Keratinocyte (primary cell): ENCODE measurements around the gene AUH. TPM values are rescaled to one million over a fixed set of nuclear protein-coding genes. Genes with fewer than 3 reads are reported as not detected.
"Not testable (repeated sequence)": the region's sequence is repeated elsewhere in the genome, so short reads cannot be mapped to it uniquely, and the experiment has no call there.

Source experiments
- DNase-seq: peaks from one replicate; pipeline ENCODE4 v3.0.0-alpha.2; 2011; ENCODE audit warnings: low read depth, missing footprints, low spot score
- FAIRE-seq: peaks from 2 replicates; lab custom pipeline; 2011; peaks lifted over from hg19 to GRCh38; lab: Jason Lieb, UNC
- H2AFZ ChIP-seq: 2 replicates; pipeline ENCODE4 v1.6.0; 2012; ENCODE audit warnings: low read length, control low read depth, inconsistent platforms; ENCODE audit not compliant: control insufficient read depth
- H3K27ac ChIP-seq: 2 replicates; pipeline ENCODE4 v1.5.1; 2011; ENCODE audit warnings: low read length; ENCODE audit not compliant: control insufficient read depth, insufficient read depth
- H3K27me3 ChIP-seq: 3 replicates; pipeline ENCODE4 v1.6.0; 2011; ENCODE audit warnings: low read length; ENCODE audit not compliant: control insufficient read depth, insufficient read depth; ENCODE audit errors: extremely low read depth
- H3K36me3 ChIP-seq, 2 experiments: 2 replicates in 1 of 2; 3 replicates in 1 of 2; pipeline ENCODE4 v1.5.1; 2011; ENCODE audit warnings: low read length in 2 of 2, mild to moderate bottlenecking in 1 of 2; ENCODE audit not compliant: control insufficient read depth in 2 of 2, insufficient read depth in 2 of 2; ENCODE audit errors: extremely low read depth in 1 of 2
- H3K4me1 ChIP-seq: 3 replicates; pipeline ENCODE4 v1.5.1; 2011; ENCODE audit warnings: low read length; ENCODE audit not compliant: control insufficient read depth, insufficient read depth; ENCODE audit errors: extremely low read depth
- H3K4me2 ChIP-seq: 3 replicates; pipeline ENCODE4 v1.6.0; 2011; ENCODE audit warnings: low read depth, low read length; ENCODE audit not compliant: control insufficient read depth, insufficient read depth; ENCODE audit errors: extremely low read depth
- H3K4me3 ChIP-seq, 3 experiments: fragments of 200-600 bp in 1 of 3; sonication (generic) in 1 of 3; 2 replicates in 2 of 3; 3 replicates in 1 of 3; pipeline ENCODE4 v1.5.1; 2011 to 2016; ENCODE audit warnings: low read length in 3 of 3, mild to moderate bottlenecking in 3 of 3, control low read depth in 2 of 3, inconsistent platforms in 1 of 3, low read depth in 1 of 3, mixed read lengths in 1 of 3, mixed run types in 1 of 3, moderate library complexity in 1 of 3; ENCODE audit not compliant: control insufficient read depth in 2 of 3, insufficient read depth in 2 of 3; ENCODE audit errors: extremely low read depth in 1 of 3
- H3K79me2 ChIP-seq: 2 replicates; pipeline ENCODE4 v1.6.0; 2012; ENCODE audit warnings: low read length; ENCODE audit not compliant: control insufficient read depth, insufficient read depth
- H3K9ac ChIP-seq: 3 replicates; pipeline ENCODE4 v1.6.0; 2011; ENCODE audit warnings: low read length; ENCODE audit not compliant: control insufficient read depth, insufficient read depth; ENCODE audit errors: extremely low read depth
- H3K9me1 ChIP-seq: 3 replicates; pipeline ENCODE4 v1.6.0; 2011; ENCODE audit warnings: low read length; ENCODE audit not compliant: control insufficient read depth, insufficient read depth; ENCODE audit errors: extremely low read depth
- H3K9me3 ChIP-seq: 2 replicates; pipeline ENCODE4 v1.5.1; 2012; ENCODE audit warnings: low read depth, low read length; ENCODE audit not compliant: control insufficient read depth
- H4K20me1 ChIP-seq: 3 replicates; pipeline ENCODE4 v1.6.0; 2011; ENCODE audit warnings: low read length; ENCODE audit not compliant: control insufficient read depth, insufficient read depth; ENCODE audit errors: extremely low read depth
- CTCF ChIP-seq, 3 experiments: IDR thresholded peaks in 1 of 3; conservative IDR thresholded peaks in 1 of 3; optimal IDR thresholded peaks in 1 of 3; 2 replicates in 2 of 3; 3 replicates in 1 of 3; pipeline versions ENCODE3 to v1.5.1; 2011; ENCODE audit warnings: low read length in 3 of 3, mild to moderate bottlenecking in 3 of 3, moderate library complexity in 2 of 3, control low read depth in 1 of 3, inconsistent platforms in 1 of 3; ENCODE audit not compliant: insufficient read depth in 2 of 3; ENCODE audit errors: extremely low read depth in 1 of 3
- EZH2 ChIP-seq: IDR thresholded peaks from one replicate; pipeline ENCODE4 v1.6.1; 2012; ENCODE audit warnings: inconsistent platforms, mild to moderate bottlenecking, low read length, moderate library complexity
- dilution Hi-C: fragments of 300-500 bp; cut with MboI; formaldehyde crosslinking; loops from one replicate; pipeline ENCODE4 v1.7.0; 2020; ENCODE audit warnings: low sequenced_read_pairs; ENCODE audit not compliant: extremely low pct_ligation_motif_present
- polyA plus RNA-seq, 5 experiments: library from polyadenylated mRNA; depleted of rRNA in 3 of 5; stranded (reverse) in 3 of 5; stranded (forward) in 1 of 5; unstranded in 1 of 5; fragments of >200 nt; gene quantifications; 1 replicate in 1 of 5; 2 replicates in 3 of 5; 3 replicates in 1 of 5; pipeline versions ENCODE4 v1.2.1 to v1.2.3, GENCODE V29; 2011 to 2012; ENCODE audit warnings: missing spikeins in 2 of 5, low read depth in 1 of 5, low replicate concordance in 1 of 5

AUH gene
- polyA plus RNA-seq, 1 donor (not counting 4 experiments of a cell fraction or from before 2014, with no cell fraction given), result 5.5 TPM

GRCh38 chr9:91379426-91379825 is 17.7 kb upstream of the AUH start:
- no peaks in the 10 kb centered on the region for H3K9me3 ChIP-seq
- no peaks in the 10 kb centered on the region for H4K20me1 ChIP-seq
- H3K27ac ChIP-seq, result no peak overlapping the region
- H3K36me3 ChIP-seq, result no peaks in the 10 kb centered on the region
- dilution Hi-C loops, result no loop called here
- H2AFZ ChIP-seq, result no peak overlapping the region
- no peak for DNase-seq
- no peaks in the 10 kb centered on the region for H3K79me2 ChIP-seq
- FAIRE-seq, result no peak
- no peak overlapping the region for H3K9ac ChIP-seq
- peaks cover 3% of the 10 kb centered on the region for H3K4me1 ChIP-seq
- no peak for TF ChIP-seq EZH2
- TF ChIP-seq CTCF (optimal IDR thresholded peaks at IDR 0.05 in 1 of 3, IDR thresholded peaks at IDR 0.05 in 1 of 3, conservative IDR thresholded peaks at IDR 0.05 in 1 of 3; ENCODE audit: extremely low read depth in 1 of 3, insufficient read depth in 2 of 3, low read length in 3 of 3), result no peak
- no peak overlapping the region for H3K4me2 ChIP-seq
- H3K9me1 ChIP-seq, result no peaks in the 10 kb centered on the region
- no peaks in the 10 kb centered on the region for H3K27me3 ChIP-seq
- H3K4me3 ChIP-seq, result no peak overlapping the region

GRCh38 chr9:91378695-91379127 is 17.0 kb upstream of the AUH start:
- H3K4me3 ChIP-seq, result no peak overlapping the region
- H3K9me3 ChIP-seq, result no peaks in the 10 kb centered on the region
- no peak for TF ChIP-seq EZH2
- no peak for TF ChIP-seq CTCF (optimal IDR thresholded peaks at IDR 0.05 in 1 of 3, IDR thresholded peaks at IDR 0.05 in 1 of 3, conservative IDR thresholded peaks at IDR 0.05 in 1 of 3; ENCODE audit: extremely low read depth in 1 of 3, insufficient read depth in 2 of 3, low read length in 3 of 3)
- no peaks in the 10 kb centered on the region for H4K20me1 ChIP-seq
- no peak overlapping the region for H3K9ac ChIP-seq
- FAIRE-seq (no peak), DNase-seq (no peak)
- H3K79me2 ChIP-seq, result no peaks in the 10 kb centered on the region
- H3K4me2 ChIP-seq, result no peak overlapping the region
- H3K9me1 ChIP-seq, result no peaks in the 10 kb centered on the region
- H3K36me3 ChIP-seq, result no peaks in the 10 kb centered on the region
- H2AFZ ChIP-seq, result no peak overlapping the region
- no peak overlapping the region for H3K27ac ChIP-seq
- no peaks in the 10 kb centered on the region for H3K27me3 ChIP-seq
- H3K4me1 ChIP-seq, result peaks cover 3% of the 10 kb centered on the region
- dilution Hi-C loops, result no loop called here

- H3K27me3 ChIP-seq, H3K27ac ChIP-seq, DNase-seq, H3K9me1 ChIP-seq, dilution Hi-C loops, H3K4me3 ChIP-seq, H2AFZ ChIP-seq, H3K9me3 ChIP-seq, H3K9ac ChIP-seq, FAIRE-seq, H3K36me3 ChIP-seq, H3K4me1 ChIP-seq, H3K79me2 ChIP-seq, H3K4me2 ChIP-seq, H4K20me1 ChIP-seq: not testable (repeated sequence)
These were observed 16.3 kb upstream of the AUH start for GRCh38 chr9:91378054-91378453.
